A549 (cell line): ENCODE data around the gene SPC24.

Experiments
- CHD4 ChIP-seq: fragments of 200-600 bp; sonication (generic); IDR thresholded peaks from 2 replicates; pipeline ENCODE4 v1.6.1; 2016; ENCODE audit warnings: antibody characterized with exemption, mild to moderate bottlenecking, borderline replicate concordance
- EP300 ChIP-seq, 2 experiments: fragments of >200 bp; sonication (Bioruptor Twin); formaldehyde crosslinking; IDR thresholded peaks; 2 replicates in 1 of 2; 3 replicates in 1 of 2; pipeline ENCODE4 v1.6.1; 2016 to 2017
- ESRRA ChIP-seq: fragments of 150-350 bp; IDR thresholded peaks from 2 replicates; pipeline ENCODE4 v1.6.1; 2014; ENCODE audit warnings: mild to moderate bottlenecking, low read length, borderline replicate concordance
- FOXS1 ChIP-seq: fragments of 250-450 bp; sonication (Bioruptor Pico); IDR thresholded peaks from 2 replicates; pipeline ENCODE4 v1.5.0; 2020; ENCODE audit warnings: mild to moderate bottlenecking, moderate library complexity
- KDM1A ChIP-seq: fragments of 200-600 bp; sonication (generic); IDR thresholded peaks from 2 replicates; pipeline ENCODE4 v1.6.1; 2016; ENCODE audit warnings: low read depth, mild to moderate bottlenecking
- KDM5A ChIP-seq: fragments of 200-600 bp; sonication (generic); IDR thresholded peaks from 2 replicates; pipeline ENCODE4 v1.6.1; 2016; ENCODE audit warnings: antibody characterized with exemption, mild to moderate bottlenecking
- MYC ChIP-seq: IDR thresholded peaks from 2 replicates; pipeline ENCODE4 v1.6.1; 2012; ENCODE audit warnings: mild to moderate bottlenecking, inconsistent platforms, low read length, improper control_type of control experiment, borderline replicate concordance
- PHF8 ChIP-seq: fragments of 200-600 bp; sonication (generic); IDR thresholded peaks from 2 replicates; pipeline ENCODE4 v1.6.1; 2016; ENCODE audit warnings: low read depth, mild to moderate bottlenecking, antibody characterized with exemption, moderate library complexity, borderline replicate concordance
- POLR2A ChIP-seq: IDR thresholded peaks from 2 replicates; pipeline ENCODE4 v1.6.1; 2012; ENCODE audit warnings: mild to moderate bottlenecking, low read length
- SMC3 ChIP-seq: fragments of >200 bp; sonication (Bioruptor Twin); formaldehyde crosslinking; IDR thresholded peaks from 3 replicates; pipeline ENCODE4 v1.6.1; 2018; ENCODE audit warnings: inconsistent platforms
- TF ChIP-seq, protein P1 (sequence below): fragments of >200 bp; sonication (Bioruptor Twin); formaldehyde crosslinking; IDR thresholded peaks from 3 replicates; pipeline ENCODE4 v1.5.1; 2016
- TF ChIP-seq, protein P2 (sequence below): IDR thresholded peaks from 2 replicates; pipeline ENCODE4 v1.6.1; 2012
- TF ChIP-seq, protein P3 (sequence below): fragments of 150-350 bp; IDR thresholded peaks from 2 replicates; pipeline ENCODE4 v1.6.1; 2014; ENCODE audit warnings: low read depth, mild to moderate bottlenecking, low read length

DNA sequence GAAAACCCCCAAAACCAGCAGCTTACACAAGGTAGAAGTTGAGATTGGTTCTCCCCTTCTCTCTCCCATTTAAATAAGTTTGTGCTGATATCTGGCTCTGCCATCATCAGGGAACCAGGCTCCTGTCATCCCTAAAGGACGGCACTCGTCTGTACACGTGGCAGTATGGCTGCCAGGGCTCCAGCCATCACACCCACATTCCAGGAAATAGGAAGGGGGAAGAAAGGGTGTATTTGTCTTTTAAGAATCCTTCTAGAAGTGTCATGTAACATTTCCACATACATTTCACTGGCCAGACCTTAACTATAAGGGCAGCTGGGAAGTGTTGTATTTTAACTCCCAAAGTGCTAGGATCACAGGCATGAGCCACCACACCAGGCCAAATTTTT, 10.1 kb downstream of the SPC24 start:
- TF ChIP-seq, protein P1, sequence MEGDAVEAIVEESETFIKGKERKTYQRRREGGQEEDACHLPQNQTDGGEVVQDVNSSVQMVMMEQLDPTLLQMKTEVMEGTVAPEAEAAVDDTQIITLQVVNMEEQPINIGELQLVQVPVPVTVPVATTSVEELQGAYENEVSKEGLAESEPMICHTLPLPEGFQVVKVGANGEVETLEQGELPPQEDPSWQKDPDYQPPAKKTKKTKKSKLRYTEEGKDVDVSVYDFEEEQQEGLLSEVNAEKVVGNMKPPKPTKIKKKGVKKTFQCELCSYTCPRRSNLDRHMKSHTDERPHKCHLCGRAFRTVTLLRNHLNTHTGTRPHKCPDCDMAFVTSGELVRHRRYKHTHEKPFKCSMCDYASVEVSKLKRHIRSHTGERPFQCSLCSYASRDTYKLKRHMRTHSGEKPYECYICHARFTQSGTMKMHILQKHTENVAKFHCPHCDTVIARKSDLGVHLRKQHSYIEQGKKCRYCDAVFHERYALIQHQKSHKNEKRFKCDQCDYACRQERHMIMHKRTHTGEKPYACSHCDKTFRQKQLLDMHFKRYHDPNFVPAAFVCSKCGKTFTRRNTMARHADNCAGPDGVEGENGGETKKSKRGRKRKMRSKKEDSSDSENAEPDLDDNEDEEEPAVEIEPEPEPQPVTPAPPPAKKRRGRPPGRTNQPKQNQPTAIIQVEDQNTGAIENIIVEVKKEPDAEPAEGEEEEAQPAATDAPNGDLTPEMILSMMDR: no peak
- TF ChIP-seq ESRRA: no peak
- TF ChIP-seq POLR2A: no peak
- TF ChIP-seq CHD4: no peak
- TF ChIP-seq FOXS1 (CRISPR knock-in tag): no peak
- TF ChIP-seq, protein P2, sequence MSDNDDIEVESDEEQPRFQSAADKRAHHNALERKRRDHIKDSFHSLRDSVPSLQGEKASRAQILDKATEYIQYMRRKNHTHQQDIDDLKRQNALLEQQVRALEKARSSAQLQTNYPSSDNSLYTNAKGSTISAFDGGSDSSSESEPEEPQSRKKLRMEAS: no peak
- no peak for TF ChIP-seq KDM1A
- no peak for TF ChIP-seq SMC3
- TF ChIP-seq KDM5A: no peak
- TF ChIP-seq PHF8: no peak
- TF ChIP-seq EP300 (IDR thresholded peaks at IDR 0.05): no peak
- no peak for TF ChIP-seq MYC
- TF ChIP-seq, protein P3, sequence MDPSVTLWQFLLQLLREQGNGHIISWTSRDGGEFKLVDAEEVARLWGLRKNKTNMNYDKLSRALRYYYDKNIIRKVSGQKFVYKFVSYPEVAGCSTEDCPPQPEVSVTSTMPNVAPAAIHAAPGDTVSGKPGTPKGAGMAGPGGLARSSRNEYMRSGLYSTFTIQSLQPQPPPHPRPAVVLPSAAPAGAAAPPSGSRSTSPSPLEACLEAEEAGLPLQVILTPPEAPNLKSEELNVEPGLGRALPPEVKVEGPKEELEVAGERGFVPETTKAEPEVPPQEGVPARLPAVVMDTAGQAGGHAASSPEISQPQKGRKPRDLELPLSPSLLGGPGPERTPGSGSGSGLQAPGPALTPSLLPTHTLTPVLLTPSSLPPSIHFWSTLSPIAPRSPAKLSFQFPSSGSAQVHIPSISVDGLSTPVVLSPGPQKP: no peak
